ENCODE measurements around the gene PDRG1. TPM values are rescaled to one million over a fixed set of nuclear protein-coding genes. Genes with fewer than 3 reads are reported as not detected.
"Not testable (repeated sequence)": the region's sequence is repeated elsewhere in the genome, so short reads cannot be mapped to it uniquely, and the experiment has no call there.

PDRG1 gene
- total RNA-seq, 6 experiments from 2014 or later = 4.5 to 6.6 (median 4.9) TPM

- WGBS (ENCODE audit: insufficient coverage, low coverage, low lambda C conversion rate, missing lambda C conversion rate) = 37% methylated on average over 4 of the region's 4 CpGs
- Histone ChIP-seq H3K27me3 (no peaks in the 10 kb centered on the region), H3K9me3 (no peaks in the 10 kb centered on the region), H3K4me3 (no peak overlapping the region), H3K36me3 (no peaks in the 10 kb centered on the region), H3K4me1 (no peaks in the 10 kb centered on the region), H3K27ac (no peak overlapping the region)
- intact Hi-C loops (cut with DNase I) = no loop called here
- no peak for DNase-seq
- ATAC-seq = no peak
- TF ChIP-seq POLR2A (IDR thresholded peaks at IDR 0.05) = no peak
Observed at GRCh38 chr20:31922181-31922580, 29.7 kb downstream of the PDRG1 start.

GRCh38 chr20:31921480-31921879, 30.4 kb downstream of the PDRG1 start:
- H3K27me3 ChIP-seq; ATAC-seq; DNase-seq; H3K9me3 ChIP-seq; H3K4me3 ChIP-seq; intact Hi-C loops (cut with DNase I); H3K27ac ChIP-seq; H3K4me1 ChIP-seq; H3K36me3 ChIP-seq: not testable (repeated sequence)
- WGBS (ENCODE audit: insufficient coverage, low coverage, low lambda C conversion rate, missing lambda C conversion rate) = 75% methylated on average over 5 of the region's 5 CpGs

DNA sequence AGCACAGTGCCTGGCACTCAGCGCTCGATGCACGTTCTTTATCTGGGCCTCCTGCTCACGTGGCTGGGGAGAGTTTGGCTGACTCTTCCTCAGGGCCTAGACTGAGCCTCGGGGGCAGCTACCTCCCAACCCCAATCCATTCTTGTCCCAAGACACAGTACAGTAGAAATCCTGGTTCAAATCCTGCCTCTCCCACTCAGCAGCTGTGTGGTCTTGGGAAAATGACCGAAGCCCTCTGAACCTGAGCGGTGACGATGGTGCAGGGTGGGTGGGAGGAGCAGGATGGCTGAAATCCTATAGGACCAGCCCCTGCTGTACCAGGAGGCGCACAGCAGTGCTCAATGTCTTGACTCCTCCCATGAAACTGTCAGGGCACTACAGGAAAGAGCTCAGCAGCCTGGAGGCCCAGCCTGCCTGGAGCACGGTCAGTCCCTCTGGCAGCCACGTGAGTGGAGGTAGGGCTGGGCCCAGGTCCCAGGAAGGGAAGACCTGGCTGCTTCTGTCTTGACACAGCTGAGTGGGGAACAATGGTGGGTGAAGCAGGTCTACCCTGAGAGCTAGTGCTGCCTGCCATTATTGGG, 31.5 kb downstream of the PDRG1 start:
- H3K27ac ChIP-seq = no peak overlapping the region
- 53% methylated on average over 3 of the region's 11 CpGs for WGBS (ENCODE audit: insufficient coverage, low coverage, low lambda C conversion rate, missing lambda C conversion rate)
- H3K36me3 ChIP-seq = no peaks in the 10 kb centered on the region
- DNase-seq (no peak), ATAC-seq (no peak)
- no peaks in the 10 kb centered on the region for H3K9me3 ChIP-seq
- no peak overlapping the region for H3K4me3 ChIP-seq
- intact Hi-C loops (cut with DNase I) = no loop called here
- no peak for TF ChIP-seq POLR2A (IDR thresholded peaks at IDR 0.05)
- TF ChIP-seq, protein P1, sequence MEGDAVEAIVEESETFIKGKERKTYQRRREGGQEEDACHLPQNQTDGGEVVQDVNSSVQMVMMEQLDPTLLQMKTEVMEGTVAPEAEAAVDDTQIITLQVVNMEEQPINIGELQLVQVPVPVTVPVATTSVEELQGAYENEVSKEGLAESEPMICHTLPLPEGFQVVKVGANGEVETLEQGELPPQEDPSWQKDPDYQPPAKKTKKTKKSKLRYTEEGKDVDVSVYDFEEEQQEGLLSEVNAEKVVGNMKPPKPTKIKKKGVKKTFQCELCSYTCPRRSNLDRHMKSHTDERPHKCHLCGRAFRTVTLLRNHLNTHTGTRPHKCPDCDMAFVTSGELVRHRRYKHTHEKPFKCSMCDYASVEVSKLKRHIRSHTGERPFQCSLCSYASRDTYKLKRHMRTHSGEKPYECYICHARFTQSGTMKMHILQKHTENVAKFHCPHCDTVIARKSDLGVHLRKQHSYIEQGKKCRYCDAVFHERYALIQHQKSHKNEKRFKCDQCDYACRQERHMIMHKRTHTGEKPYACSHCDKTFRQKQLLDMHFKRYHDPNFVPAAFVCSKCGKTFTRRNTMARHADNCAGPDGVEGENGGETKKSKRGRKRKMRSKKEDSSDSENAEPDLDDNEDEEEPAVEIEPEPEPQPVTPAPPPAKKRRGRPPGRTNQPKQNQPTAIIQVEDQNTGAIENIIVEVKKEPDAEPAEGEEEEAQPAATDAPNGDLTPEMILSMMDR (IDR thresholded peaks at IDR 0.05) = no peak
- no peaks in the 10 kb centered on the region for H3K4me1 ChIP-seq
- H3K27me3 ChIP-seq = no peaks in the 10 kb centered on the region

DNA sequence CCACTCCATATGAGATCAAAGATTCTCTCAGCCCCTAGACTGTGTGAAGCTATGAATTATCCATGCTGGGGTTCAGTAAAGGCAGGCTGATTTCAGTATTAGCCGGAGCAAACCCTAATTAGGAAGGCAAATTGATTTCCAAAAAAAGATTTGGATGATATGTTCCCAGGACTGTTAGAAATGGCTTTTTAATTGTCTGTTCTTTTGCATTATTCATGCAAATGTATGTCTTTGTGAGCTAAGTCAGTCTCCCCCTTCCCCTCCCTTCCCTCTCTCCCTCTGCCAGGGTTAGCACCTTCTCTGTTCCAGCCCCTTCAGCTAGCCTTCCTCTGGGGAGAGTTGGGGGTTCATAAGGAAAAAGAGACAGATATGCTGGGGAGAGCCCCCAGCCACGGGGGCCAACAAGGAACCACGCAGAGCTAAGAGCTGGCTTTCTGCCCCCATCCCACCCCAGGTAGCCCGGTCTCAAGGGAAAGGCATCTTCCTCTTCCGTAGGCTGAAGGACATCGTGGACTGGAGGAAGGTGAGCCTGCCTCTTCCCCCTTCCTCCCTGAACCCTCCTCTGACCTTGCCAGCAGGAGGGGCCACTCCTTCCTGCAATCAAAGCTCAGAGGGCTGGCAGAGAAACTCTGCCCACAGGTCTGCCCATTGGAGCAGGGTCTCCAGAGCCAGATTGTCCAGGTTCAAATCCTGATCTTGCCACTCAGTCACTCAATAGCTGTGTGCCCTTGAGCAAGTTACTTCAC, 32.3 kb downstream of the PDRG1 start:
- H3K4me1 ChIP-seq = no peaks in the 10 kb centered on the region
- H3K4me3 ChIP-seq = no peak overlapping the region
- ATAC-seq = no peak
- H3K27me3 ChIP-seq = no peaks in the 10 kb centered on the region
- peak in 1 of 3 donors; percentile 21 for DNase-seq
- no peak for TF ChIP-seq POLR2A (IDR thresholded peaks at IDR 0.05)
- TF ChIP-seq, protein P1 (IDR thresholded peaks at IDR 0.05) = no peak
- H3K27ac ChIP-seq = no peak overlapping the region
- H3K9me3 ChIP-seq = no peaks in the 10 kb centered on the region
- H3K36me3 ChIP-seq = no peaks in the 10 kb centered on the region
- intact Hi-C loops (cut with DNase I) = no loop called here
- 39% methylated on average over 6 of the region's 6 CpGs for WGBS (ENCODE audit: insufficient coverage, low coverage, low lambda C conversion rate, missing lambda C conversion rate)

DNA sequence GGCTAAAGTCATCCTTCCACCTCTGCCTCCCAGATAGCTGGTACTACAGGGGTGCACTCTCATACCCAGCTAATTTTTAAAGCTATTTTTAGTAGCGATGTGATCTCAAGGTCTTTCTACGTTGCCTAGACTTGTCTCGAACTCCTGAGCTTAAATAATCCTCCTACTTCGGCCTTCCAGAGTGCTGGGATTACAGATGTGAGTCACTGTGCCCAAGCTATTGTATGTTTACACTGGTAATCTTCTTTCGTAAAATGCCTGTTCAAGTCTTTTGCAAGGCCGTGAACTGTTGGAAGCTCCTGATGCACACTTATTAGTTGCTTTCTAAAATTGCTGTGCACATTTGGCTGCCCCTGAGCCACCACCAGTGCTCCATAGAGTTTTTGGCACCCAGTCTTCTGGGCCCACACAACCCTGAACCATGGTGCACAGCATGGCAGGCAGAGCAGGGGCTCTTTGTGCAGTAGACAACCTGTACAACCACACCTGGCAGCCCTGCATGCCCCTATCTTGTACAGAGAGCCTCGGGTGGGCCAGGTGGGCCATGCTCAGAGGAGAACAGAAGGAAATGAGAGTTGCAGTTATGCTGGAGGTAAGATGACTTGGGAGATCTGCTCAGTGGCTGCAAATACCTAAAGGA, 33.3 kb downstream of the PDRG1 start:
- no peak for TF ChIP-seq POLR2A (IDR thresholded peaks at IDR 0.05)
- TF ChIP-seq, protein P1 (IDR thresholded peaks at IDR 0.05) = no peak
- ATAC-seq = no peak
- DNase-seq = peak in 1 of 3 donors; percentile 35
- no peaks in the 10 kb centered on the region for H3K36me3 ChIP-seq
- H3K4me1 ChIP-seq = no peaks in the 10 kb centered on the region
- H3K27ac ChIP-seq = no peak overlapping the region
- no peaks in the 10 kb centered on the region for H3K9me3 ChIP-seq
- intact Hi-C loops (cut with DNase I) = no loop called here
- no peaks in the 10 kb centered on the region for H3K27me3 ChIP-seq
- 66% methylated on average over 7 of the region's 7 CpGs for WGBS (ENCODE audit: insufficient coverage, low coverage, low lambda C conversion rate, missing lambda C conversion rate)
- no peak overlapping the region for H3K4me3 ChIP-seq

- peak in 1 of 3 donors; percentile 16 for DNase-seq
- intact Hi-C loops (cut with DNase I); H3K4me1 ChIP-seq; H3K4me3 ChIP-seq; H3K27ac ChIP-seq; H3K27me3 ChIP-seq; H3K36me3 ChIP-seq; ATAC-seq; H3K9me3 ChIP-seq: not testable (repeated sequence)
- 17% methylated on average over 7 of the region's 7 CpGs for WGBS (ENCODE audit: insufficient coverage, low coverage, low lambda C conversion rate, missing lambda C conversion rate)
Observed at GRCh38 chr20:31917962-31918412, 33.9 kb downstream of the PDRG1 start.

All from right lobe of liver (tissue), 6 donors.